ENCODE results near the gene BPIFA2.
"Not testable (repeated sequence)": the region's sequence is repeated elsewhere in the genome, so short reads cannot be mapped to it uniquely, and the experiment has no call there.

Gene BPIFA2, protein sequence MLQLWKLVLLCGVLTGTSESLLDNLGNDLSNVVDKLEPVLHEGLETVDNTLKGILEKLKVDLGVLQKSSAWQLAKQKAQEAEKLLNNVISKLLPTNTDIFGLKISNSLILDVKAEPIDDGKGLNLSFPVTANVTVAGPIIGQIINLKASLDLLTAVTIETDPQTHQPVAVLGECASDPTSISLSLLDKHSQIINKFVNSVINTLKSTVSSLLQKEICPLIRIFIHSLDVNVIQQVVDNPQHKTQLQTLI

DNA sequence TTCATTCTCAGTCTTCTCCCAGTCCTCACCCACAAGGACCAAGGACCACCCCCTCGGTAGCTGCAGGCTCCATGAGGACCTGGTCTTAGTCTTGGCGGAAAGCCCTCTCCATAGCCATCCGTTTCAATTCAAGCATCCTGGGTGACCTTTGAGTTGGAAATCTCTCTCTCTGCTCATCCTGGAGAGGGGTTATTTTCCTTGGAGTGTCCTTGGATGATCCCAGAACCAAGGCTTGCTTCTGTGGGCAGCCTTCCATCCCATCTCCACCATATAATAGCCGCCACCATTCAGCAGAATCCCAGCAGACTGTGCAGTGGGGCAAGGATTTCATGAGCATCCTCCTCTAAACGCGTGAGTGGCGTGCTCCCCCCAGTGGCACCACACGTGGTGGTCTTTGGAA, at the start of gene BPIFA2:
Gene BPIFA2 (plus strand): TSS at position 301 of the 400 bp plus-strand sequence. CDS start 987 bp downstream, outside the sequence.
- no peak for DNase-seq (ENCODE audit: low read depth in 2 of 2)

- no peak for DNase-seq (ENCODE audit: low read depth in 2 of 2)
Observed at GRCh38 chr20:33119725-33120720, 47.9 kb upstream of the BPIFA2 start.

- no peak for DNase-seq (ENCODE audit: low read depth in 2 of 2)
Observed at GRCh38 chr20:33120934-33121333, 47.0 kb upstream of the BPIFA2 start.

GRCh38 chr20:33122297-33122696, 45.7 kb upstream of the BPIFA2 start:
- DNase-seq (ENCODE audit: low read depth in 2 of 2), result not testable (repeated sequence)

DNA sequence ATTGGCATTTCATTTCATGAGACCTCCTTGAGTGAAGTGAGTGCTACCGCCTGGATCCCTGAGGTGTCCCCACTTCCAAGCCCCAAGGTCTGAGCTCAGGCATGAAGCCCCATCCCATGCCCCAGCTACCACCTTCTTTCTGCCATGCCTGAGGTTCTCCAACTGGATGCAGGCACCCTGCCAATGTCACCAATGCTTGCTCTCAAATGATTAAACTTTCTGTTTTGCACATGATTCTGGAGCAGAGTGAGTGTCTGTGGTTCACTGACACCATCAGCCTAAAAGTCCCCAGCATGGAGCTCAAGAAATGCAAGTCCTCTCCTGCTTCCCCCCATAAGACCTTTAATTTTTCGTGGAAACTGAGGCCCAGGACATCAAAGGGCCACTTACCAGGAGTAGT, 43.7 kb upstream of the BPIFA2 start:
- no peak for DNase-seq (ENCODE audit: low read depth in 2 of 2)

DNA sequence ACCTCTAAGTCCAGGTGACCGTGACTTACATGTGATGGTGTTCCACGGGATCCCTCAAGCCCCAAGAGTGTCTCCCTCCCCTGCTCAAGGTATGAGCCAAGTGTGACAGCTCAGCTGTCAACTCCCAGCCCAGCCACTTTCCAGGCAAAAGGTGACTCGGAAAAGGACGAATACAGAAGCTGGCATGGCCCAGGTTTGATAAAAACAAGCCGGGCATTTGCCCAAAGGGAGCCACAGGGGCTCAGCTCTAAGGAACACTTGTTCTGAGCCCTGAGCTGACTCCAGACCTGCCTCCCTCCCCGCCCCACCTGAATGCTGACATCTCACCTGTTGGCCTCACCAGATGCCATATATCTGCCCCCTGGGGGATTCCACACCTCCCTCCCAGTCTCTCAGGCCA, 43.0 kb upstream of the BPIFA2 start:
- no peak for DNase-seq (ENCODE audit: low read depth in 2 of 2)

GRCh38 chr20:33125983-33126382, 42.0 kb upstream of the BPIFA2 start:
- no peak for DNase-seq (ENCODE audit: low read depth in 2 of 2)

GRCh38 chr20:33127422-33128097, 40.4 kb upstream of the BPIFA2 start:
- no peak for DNase-seq (ENCODE audit: low read depth in 2 of 2)

- peak; percentile 76 to 79 for DNase-seq (ENCODE audit: low read depth in 2 of 2)
Observed at GRCh38 chr20:33130568-33131061, 37.3 kb upstream of the BPIFA2 start.

DNA sequence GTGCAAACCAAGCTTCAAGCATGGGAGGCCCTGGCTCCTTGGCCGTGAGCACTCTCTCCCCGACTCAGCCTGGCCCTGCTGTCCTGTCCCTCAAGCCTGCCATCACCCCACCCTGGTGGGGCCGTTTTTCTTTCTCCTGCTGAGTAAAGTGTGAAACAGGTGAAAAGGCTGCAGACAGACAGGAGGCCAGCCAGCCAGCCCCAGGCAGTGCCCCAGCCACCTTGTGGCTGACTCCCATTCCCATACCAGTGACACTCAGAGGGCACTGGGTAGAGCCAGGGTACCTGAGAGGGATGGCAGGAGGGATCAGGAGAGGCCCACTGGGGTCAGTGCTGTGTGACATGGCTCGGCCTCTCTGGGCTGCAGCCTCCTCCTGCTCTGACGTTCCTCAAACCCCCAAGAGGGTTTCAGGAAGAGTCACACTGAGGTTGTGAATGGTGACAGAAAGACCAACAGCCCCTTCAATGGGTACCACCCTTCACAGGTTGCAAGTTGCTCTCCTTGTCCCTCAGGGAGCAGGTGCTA, 35.9 kb upstream of the BPIFA2 start:
- no peak for DNase-seq (ENCODE audit: low read depth in 2 of 2)

- DNase-seq (ENCODE audit: low read depth in 2 of 2), result no peak
Observed at GRCh38 chr20:33132513-33133372, 35.2 kb upstream of the BPIFA2 start.

DNA sequence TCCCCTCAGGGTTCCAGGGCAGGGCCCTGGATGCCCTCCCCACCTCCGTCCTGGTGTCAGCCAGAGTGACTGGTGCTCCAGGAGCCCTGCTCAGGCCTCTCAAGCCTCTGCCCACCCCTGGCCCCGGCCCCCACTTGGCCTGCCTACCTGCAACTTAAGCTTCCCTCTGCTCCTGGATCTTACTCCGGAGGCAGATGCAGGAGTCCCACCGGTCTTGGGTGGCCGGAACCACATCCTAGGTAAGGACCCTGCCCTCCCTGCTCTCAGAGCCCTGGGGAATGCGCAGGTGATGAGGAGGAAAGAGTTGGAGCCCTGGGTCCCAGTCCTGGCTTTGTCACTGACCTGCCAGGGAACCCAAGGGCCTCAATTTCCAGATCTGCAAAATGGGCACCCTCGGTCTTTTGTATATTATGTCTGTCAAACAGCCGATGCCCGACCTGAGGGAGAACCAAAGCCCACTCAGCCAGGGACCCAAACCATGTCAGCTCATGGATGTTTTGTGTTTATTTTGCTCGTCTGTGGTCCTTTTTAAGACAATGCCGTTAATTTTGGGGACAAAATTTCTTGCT, 34.5 kb upstream of the BPIFA2 start:
- no peak for DNase-seq (ENCODE audit: low read depth in 2 of 2)

DNA sequence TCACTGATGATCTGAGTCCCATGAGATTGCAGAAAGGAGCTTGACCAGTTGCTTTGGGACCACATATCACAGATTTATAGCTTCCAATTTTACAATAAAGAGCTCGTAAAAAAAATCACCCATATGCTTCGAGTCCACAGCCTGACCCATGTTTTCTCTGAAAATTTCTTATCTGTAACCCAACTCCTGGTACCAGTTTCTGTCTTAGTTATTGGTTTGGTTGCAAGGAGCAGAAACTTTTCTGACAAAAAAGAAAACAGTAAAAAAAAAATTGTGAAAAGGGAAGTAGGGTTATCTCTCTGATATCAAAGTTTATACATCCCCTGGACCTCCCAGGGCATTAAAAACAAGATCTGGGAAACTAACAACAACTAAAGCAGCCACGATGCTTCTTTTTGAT, 30.8 kb upstream of the BPIFA2 start:
- no peak for DNase-seq (ENCODE audit: low read depth in 2 of 2)

DNA sequence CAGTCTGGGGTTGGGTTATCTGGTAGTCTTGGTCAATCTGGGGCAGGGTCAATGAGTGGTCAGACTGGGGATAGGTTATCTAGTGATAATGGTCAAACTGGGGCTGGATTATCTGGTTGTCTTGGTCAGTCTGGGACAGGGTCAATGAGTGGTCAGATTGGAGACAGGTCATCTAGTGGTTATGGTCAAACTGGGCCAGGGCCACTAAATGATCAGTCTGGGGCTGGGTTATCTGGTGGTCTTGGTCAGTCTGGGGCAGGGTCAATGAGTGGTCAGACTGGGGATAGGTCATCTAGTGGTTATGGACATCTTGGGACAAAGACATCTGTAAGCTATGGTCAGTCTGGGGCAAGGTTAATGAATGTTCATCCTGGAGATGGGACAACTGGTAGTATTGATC, 28.5 kb upstream of the BPIFA2 start:
- no peak for DNase-seq (ENCODE audit: low read depth in 2 of 2)

DNA sequence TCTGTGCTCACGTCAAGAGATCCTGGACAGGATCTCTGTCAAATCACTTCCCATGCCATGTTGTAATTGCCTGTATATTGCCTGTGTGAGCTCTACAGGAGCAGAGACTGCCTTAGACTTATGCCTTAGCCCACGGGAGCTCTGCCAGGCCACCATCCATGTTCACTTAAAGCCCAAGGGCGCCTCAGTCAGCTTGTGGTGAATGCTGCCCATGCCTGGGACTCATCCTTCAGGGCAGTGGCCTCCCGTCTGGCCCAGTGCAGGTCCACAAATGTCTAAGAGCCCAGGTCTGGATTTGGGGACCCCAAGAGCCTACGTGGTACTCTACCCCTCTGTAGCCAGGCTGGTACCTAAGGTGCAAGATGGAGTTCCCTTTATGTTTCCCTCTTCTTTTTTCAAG, 22.4 kb upstream of the BPIFA2 start:
- no peak for DNase-seq (ENCODE audit: low read depth in 2 of 2)

GRCh38 chr20:33147299-33147698, 20.7 kb upstream of the BPIFA2 start:
- DNase-seq (ENCODE audit: low read depth in 2 of 2), result no peak

- DNase-seq (ENCODE audit: low read depth in 2 of 2), result no peak
Observed at GRCh38 chr20:33148040-33148439, 19.9 kb upstream of the BPIFA2 start.

- no peak for DNase-seq (ENCODE audit: low read depth in 2 of 2)
Observed at GRCh38 chr20:33154252-33154651, 13.7 kb upstream of the BPIFA2 start.

GRCh38 chr20:33158637-33159385, 9.1 kb upstream of the BPIFA2 start:
- no peak for DNase-seq (ENCODE audit: low read depth in 2 of 2)

DNA sequence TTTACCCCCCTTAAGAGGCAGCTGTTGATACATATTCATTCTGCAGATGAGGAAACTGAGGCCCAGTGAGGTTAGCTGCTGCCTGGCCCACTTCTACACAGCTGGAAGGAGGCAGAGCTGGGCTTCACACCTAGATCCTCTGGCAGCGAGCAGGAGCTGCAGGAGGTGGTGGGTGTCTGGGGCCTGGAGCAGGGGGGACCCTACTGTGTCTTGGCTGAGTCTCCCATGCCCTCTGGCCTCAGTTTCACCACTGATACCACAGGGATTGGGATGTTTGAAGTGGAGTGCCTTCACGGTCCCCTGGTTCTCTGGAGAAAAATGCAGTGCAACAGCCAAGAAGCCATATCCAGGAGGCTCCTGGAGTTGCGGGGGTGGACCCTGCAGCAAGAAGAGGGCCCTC, 8.2 kb upstream of the BPIFA2 start:
- DNase-seq (ENCODE audit: low read depth in 2 of 2), result no peak
